ENCODE measurements around the gene BSN.

BSN gene

DNA sequence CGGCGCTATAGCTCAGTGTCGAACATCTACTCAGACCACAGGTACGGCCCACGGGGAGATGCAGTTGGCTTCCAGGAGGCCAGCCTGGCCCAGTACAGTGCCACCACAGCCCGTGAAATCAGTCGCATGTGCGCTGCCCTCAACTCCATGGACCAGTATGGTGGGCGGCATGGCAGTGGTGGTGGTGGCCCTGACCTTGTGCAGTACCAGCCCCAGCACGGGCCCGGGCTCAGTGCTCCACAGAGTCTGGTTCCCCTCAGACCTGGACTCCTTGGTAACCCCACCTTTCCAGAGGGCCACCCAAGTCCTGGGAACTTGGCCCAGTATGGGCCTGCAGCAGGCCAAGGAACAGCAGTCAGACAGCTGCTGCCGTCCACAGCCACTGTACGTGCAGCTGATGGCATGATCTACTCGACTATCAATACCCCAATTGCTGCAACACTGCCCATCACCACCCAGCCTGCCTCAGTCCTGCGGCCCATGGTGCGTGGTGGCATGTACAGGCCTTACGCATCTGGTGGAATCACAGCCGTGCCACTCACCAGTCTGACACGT, 101.5 kb downstream of the BSN start:
- no peak for DNase-seq

DNA sequence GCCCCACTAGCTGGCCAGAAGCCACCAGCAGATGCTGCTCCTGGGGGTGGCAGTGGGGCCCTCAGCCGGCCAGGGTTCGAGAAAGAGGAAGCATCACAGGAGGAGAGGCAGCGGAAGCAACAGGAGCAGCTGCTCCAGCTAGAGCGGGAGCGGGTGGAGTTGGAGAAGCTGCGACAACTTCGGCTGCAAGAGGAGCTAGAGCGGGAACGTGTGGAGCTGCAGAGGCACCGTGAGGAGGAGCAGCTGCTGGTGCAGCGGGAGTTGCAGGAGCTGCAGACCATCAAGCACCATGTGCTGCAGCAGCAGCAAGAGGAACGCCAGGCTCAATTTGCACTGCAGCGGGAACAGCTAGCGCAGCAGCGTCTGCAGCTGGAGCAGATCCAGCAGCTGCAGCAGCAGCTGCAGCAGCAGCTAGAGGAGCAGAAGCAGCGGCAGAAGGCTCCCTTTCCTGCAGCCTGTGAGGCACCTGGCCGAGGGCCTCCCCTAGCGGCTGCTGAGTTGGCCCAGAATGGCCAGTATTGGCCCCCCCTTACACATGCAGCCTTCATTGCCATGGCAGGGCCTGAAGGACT, 102.3 kb downstream of the BSN start:
- DNase-seq: no peak

DNA sequence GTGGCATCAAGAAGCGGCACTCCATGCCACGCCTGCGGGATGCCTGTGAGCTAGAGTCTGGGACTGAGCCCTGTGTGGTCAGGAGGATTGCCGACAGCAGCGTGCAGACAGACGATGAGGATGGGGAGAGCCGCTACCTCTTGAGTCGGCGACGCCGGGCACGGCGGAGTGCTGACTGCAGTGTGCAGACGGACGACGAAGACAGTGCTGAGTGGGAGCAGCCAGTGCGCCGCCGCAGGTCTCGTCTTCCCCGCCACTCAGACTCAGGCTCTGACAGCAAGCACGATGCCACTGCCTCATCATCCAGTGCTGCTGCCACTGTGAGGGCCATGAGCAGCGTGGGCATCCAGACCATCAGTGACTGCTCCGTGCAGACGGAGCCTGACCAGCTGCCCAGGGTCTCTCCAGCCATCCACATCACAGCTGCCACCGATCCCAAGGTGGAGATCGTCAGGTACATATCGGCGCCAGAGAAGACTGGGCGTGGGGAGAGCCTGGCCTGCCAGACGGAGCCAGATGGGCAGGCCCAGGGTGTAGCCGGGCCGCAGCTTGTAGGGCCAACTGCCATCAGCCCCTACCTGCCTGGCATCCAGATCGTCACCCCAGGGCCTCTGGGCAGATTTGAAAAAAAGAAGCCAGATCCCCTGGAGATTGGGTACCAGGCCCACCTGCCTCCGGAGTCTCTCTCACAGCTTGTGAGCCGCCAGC, 103.1 kb downstream of the BSN start:
- no peak for DNase-seq

DNA sequence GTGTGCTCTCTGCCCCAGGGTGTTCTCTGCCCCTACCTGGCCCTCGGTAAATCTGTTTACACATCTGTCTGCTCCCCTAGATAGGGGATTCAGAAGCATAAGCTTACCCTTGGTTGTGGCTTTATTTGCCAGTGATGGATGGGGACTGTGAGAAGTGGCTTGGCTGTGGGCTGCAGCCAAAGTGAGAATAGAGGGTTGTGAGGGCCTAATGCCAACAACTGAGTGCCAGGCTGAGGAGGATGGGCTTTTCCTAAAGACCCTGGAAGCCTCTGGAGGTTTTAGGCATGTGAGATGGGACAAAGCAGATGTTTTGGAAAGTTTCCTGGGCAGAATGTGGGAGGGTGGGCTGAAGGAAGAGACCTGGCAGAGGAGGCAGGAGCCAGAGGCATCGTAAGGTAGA, 104.4 kb downstream of the BSN start:
- DNase-seq: no peak

DNA sequence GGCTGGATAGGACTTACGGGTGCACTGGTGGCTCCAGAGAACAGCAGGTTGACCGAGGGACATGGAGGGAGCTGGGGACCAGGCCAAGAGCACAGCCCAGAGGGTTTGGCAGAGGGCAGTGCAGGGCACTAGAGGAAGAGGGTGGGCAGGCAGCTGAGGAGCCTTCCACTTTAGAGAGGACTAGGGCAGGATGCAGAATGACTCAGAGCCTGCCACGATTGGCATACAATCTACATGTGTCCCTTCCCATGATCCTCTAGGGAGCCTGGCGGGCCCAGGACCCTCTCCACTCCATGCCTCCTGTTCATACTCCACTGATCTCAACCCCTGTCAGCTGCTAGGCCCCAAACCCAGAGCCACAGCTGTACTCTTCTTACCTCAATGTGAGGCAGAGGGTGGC, 105.5 kb downstream of the BSN start:
- DNase-seq: no peak

DNA sequence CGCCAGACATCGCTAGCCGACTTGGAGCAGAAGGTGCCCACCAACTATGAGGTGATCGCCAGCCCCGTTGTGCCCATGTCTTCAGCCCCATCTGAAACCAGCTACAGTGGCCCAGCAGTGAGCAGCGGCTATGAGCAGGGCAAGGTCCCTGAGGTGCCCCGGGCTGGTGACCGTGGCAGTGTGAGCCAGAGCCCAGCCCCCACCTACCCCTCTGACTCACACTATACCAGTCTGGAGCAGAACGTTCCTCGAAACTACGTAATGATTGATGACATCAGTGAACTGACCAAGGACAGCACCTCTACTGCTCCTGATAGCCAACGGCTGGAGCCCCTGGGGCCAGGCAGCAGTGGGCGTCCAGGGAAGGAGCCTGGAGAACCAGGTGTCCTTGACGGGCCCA, 107.0 kb downstream of the BSN start:
- DNase-seq: no peak

DNA sequence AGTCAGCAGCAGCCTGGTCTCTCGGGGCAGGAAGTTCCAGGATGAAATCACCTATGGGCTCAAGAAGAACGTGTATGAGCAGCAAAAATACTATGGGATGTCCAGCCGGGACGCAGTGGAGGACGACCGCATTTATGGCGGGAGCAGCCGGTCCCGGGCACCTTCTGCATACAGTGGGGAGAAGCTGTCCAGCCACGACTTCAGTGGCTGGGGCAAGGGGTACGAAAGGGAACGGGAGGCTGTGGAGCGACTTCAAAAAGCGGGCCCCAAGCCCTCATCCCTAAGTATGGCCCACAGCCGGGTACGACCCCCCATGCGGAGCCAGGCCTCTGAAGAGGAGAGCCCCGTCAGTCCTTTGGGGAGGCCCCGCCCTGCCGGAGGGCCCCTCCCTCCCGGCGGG, 107.7 kb downstream of the BSN start:
- no peak for DNase-seq

DNA sequence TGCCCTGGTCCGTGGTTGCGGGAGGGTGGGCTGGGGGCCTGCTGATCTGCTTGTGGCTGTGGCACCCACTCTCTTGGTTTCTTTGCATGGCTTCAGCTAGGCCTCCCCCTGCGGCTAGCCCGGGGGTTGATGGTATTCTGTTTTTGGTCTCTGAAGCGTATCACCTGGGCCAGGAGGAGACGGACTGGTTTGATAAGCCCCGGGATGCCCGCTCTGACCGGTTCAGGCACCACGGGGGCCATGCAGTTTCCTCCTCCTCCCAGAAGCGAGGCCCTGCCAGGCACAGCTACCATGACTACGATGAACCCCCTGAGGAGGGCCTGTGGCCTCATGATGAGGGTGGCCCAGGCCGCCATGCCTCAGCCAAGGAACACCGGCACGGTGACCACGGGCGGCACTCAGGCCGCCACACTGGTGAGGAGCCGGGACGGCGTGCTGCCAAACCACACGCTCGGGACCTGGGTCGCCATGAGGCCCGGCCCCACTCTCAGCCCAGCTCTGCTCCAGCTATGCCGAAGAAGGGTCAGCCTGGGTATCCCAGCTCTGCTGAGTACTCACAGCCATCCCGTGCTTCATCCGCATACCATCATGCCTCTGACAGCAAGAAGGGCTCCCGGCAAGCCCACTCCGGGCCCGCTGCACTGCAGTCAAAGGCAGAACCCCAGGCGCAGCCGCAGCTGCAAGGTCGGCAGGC, 108.6 kb downstream of the BSN start:
- no peak for DNase-seq

DNA sequence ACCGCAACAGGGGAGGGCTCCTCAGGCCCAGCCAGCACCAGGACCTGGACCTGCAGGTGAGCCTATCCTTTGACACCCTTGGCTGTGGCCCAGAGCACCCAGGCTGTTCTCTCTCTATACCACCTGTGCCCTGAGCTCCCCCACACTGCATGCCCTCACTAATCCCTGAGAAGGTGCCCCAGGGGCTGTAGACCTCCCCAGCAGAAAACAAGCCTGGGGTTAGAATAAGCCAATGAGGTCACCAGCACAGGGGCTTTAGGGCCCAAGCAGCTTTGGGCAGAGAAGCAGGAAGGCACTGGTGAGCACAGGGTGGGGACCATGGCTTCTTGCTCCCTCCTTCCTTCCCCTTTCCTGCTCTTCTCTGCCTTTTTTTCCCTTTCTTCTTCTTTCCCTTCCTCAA, 109.6 kb downstream of the BSN start:
- DNase-seq: no peak

DNA sequence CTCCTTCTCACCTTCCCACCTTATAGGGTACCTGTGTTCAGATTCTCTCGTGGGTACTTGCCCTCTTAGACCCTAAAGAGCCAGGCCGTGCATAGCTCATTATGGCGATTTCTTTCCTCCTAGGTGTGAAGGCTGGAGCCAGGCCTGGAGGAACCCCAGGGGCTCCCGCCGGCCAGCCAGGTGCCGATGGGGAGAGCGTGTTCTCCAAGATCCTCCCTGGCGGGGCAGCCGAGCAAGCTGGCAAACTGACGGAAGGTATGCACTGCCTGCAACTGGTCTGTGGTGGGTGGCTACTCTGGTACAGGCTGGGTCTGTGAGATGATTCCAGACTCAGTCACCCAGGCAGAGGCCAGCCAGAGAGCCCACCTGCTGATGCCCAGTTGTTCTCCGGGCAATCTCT, 110.0 kb downstream of the BSN start:
- DNase-seq: no peak

DNA sequence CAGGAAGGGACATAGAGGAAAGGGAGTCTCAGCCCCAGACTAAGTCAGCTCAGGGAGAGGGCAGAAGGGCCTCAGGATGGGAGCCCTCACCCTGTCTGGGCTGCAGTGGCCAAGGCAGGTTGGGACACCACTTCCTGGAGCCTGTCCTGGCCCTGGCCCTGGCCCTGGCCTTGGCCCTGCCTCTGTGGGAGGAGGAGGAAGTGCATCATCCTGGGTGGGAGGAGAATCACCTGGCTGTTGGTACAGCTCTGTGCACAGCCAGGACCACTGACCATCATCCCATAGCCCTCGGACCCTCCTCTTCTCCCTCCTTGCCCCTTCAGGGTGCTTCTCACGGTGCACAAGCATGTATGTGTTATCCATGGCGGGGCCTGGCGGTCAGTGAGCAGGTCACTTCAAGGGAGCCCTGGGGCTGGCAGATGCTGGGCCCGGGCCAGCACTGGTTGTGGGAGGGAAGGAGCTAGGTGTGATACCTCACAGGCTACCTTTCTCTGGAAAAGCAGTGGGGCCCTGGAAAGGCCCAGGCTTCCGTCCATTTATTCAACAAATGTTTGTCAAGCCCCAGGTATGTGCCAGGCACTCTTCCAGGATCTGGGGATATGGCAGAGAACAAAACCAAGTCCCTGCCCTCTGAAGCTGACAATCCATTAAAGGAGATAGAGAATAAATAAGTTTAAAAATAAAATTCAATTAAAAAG, 111.7 kb downstream of the BSN start:
- no peak for DNase-seq

DNA sequence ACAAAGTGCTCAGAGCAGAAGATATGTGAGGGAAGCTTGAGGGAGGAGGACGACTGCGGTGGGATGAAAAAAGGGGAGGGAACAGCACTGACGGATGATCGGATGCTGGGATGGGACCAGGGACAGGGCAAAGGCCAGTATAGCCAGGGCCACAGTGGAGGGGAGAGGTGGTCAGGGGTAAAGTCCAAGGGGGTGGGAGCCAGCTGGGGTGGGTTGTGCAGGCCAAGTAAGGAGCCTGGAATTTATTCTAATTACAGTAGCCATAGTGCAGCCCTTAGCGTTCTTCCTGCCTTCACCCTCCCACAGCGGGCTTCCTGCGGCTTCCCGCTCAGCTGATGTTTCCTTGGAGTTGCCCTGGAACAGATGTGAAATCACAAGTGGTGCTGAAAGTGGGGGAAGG, 112.3 kb downstream of the BSN start:
- DNase-seq: no peak

DNA sequence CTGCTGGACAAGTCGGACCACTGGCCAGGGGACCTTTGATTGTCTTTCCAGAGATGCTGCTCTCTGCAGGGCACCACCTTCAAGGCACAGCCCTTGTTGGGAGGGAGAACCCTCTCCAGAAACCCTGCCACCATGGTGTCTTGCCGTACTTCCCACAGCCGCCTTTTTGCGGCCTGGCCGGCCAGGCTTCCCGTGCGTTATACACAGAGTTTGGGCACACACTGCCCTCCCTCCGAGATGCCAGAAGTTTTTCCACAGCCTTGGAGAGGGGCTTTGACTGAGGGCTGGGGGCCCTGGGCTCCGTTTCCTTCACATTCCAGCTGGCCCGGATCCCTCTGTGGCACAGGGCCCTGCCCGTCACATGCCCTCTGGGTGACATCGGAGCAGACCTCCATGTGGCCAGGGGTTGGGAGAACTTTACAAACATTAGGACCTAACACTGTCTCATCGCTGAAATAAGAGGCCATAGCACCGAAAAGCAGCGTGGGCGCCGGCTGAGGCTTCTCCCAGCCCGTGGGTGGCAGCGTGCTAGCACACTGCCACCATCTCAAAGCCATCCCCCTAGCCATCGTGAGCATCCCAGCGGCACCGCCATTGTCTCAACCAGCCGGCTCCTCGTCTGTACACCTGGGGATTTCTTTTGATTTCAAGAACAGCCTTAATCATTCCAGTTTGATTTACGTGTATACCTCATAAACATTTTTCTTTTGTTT, 113.6 kb downstream of the BSN start:
- no peak for DNase-seq

DNA sequence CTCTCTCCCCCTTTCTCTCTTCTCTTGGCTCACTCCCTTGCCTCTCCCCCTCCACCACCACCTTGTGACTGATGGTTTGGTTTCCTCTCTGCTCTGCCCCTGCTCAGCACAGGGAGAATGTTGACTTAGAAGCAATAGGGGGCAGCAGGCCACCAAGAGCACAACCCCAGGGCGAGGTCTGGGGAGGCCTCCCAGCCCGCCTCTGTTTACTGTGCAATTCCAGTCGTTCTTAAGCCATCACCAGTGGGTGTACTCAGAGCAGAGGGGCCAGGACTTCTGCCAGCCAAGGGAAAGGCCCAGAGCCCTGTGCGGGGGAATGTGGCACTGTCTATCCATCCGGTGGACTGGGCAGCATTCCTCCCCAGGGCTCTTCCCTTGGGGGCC, 114.1 kb downstream of the BSN start:
- no peak for DNase-seq

DNA sequence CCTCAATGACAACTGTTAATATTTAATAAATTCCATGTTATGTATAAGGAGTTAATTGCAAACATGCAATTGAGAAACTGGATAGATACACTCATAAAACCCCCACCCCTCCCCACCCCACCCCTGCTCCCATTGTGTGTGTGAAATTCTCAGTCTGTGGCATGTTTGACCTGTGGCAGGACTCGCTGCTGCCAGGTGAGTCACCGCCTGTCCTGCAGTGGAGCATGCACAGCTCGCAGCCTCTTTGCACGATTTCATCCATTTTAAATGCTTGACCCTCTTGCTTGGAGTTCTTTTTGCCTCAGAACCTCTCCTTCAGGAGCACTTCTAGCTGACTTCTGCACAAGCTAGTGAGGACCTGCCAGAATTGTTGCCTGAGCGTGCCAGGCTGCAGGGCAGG, 114.6 kb downstream of the BSN start:
- DNase-seq: no peak

DNA sequence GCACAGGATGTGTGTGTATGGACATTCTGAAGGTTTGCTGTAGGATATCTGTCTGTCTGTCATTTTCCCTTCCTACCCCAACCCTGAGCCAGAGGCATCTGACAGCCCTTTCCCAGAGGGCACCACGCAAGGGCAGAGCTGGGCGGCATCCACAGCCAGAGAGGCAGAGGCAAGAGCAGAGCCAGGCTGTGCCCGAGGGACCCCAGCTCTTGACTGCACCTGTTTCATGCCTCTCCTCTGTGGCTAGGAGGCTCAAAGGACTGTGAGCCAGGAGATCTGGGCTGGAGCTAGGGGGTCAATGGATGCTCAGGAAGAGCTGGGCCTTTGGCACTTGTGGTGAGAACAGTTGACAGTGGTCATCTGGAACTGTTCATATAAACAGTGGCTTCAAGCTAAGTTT, 115.1 kb downstream of the BSN start:
- DNase-seq: no peak

DNA sequence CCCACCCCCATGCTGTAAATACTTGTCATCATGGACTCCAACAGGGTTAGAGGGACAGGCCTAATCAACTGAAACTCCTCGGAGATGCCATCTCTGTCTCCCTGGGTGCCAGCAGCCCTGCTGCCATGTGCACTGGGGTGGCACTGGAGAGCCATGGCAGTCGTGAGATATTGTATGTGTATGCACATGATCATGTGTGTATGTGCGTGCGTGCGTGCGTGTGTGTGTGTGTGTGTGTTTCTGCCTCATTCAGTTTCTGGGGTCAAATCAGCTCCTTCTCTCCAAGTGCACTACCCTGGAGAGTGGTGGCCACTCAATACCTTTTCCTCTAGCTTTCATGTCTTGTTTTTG, 116.6 kb downstream of the BSN start:
- no peak for DNase-seq

DNA sequence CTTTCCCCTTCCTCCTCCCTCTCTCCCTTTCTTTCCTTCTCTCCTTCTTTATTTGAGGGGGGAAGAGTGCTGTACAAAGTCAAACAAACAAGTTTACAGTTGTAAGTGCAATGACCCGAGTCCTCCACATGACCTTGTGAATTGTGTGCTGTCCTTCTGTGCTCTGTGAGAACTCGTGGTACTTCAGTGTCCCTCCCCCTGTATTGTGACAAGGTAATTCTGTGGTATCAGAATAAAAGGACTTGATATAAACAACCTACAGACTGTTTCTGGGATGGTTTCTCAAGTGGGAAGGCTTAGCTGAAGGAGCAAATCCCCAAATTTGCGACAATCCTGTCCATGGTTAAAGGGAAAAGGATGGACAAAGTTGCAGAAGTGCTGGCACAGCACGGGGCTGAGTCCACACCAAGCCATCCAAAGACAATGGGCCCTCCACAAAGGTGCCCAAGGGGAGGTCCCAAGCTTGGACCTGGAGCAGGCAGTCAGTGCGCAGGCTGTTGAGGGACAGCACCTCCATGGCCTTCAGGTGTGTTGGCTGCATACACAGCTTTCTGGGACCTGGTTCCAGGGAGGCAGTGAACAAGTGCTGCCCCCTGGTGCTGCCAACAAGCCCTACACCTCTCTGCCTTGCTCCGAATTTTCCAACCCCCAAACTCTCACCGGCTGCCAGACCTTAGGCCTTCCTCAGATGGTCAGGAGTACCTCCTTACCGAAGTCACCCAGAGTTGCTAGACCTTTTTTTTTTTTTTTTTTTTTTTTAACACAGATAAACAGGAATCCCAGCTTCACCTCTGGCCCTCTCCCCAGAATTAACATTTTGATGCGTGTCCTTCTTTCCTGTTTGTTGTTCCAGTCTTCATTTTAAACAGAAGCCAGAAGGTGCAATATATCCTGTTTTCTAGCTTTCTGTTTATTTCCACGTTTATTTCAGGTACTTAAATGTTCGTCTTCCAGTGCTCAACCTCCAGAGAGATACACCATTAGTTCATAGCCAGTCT, 117.3 kb downstream of the BSN start:
- DNase-seq: peak; percentile 74

DNA sequence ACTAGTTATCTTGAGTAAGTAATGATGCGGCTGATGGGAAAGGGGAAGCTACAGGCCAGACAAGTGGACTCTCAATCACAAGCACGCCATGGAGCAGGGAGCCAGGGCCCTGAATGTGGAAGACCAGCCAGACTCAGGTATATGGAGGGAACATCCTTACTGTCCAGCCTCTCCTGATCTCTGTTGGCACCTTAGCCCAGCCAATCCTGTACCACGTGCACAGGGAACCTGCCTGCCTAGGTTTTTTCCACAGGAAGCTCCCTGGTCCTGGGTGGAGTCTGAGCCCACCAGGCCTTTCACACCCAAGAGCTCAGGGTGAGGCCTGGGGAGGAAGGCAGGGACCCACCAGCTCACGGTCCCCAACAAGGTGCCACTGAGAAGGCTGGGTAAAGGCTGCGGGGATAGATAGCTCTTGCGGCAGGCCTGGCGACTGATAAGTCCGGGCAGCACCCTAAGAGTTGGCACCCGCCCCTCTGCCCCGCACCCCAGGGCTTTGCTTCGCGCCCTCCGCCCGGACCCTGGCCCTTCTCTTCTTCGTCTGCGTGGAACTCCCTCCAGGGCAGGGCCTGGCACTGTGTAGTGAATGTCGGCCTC, 118.9 kb downstream of the BSN start:
- no peak for DNase-seq

DNA sequence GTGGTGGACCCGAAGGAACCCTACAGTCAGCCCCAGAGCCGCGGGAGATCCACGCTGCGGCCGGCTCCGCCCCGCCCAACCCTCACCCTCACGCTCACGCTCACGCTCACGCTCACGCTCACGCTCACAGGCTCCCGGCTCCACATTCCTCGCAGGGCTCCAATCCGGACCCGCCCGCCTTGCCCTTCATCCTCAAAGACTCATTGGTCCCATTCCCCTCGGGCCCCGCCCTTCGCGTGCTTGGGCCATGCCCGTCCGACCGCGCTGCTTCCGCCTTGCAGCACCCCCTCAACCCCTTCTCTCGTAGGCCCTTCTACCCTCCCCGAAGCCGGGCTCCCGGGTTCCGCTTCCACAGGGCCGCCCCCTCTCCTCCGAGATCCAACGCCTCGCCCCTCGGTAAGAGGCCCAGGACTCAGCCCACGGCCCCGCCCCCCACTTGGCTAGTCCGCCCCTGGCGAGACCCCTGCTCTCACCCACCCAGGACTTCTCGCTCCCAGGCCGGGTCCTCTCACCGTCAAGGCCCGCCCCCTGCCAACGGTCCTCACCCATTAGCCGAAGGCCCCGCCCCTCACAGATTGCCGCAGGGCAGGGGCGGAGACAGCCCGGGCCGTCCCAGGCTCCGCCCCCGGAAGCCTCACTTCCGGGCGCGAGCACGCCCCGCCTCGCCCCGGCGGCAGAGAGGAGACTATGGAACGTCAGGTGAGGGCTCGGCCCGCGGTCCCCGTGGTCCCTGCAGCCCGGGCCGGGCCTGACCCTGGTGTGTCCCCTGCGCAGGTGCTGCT, 119.6 kb downstream of the BSN start, which contains the start of gene APEH:
TSS of gene APEH (plus strand) at position 637 of the 782 bp plus-strand sequence. CDS start at position 688, 51 bp downstream.
- DNase-seq: peak; percentile 98
